NCI-H2029 (cell line): Measurements from ENCODE around the gene SCML1.

Experiments
- DNase-seq: peaks from one replicate; lab custom pipeline; 2025; lab: John Stamatoyannopoulos, UW

Gene SCML1

GRCh38 chrX:17736856-17737709 lies at the start of gene SCML1:
Gene SCML1, plus strand, starts transcription at chrX:17737493. Its CDS starts 6,694 bp downstream, at chrX:17744187.
- peak; percentile 94 for DNase-seq

GRCh38 chrX:17687648-17688047 lies 49.6 kb upstream of the SCML1 start:
- no peak for DNase-seq

- DNase-seq: peak; percentile 49
These were observed 47.3 kb upstream of the SCML1 start for GRCh38 chrX:17689971-17690409.

GRCh38 chrX:17692709-17693346 lies 44.5 kb upstream of the SCML1 start:
- peak; percentile 61 for DNase-seq

- DNase-seq: no peak
These were observed 40.1 kb upstream of the SCML1 start for GRCh38 chrX:17697191-17697590.

- no peak for DNase-seq
These were observed 36.3 kb upstream of the SCML1 start for GRCh38 chrX:17700976-17701375.

- no peak for DNase-seq
These were observed 34.1 kb upstream of the SCML1 start for GRCh38 chrX:17703201-17703600.

GRCh38 chrX:17705211-17705610 lies 32.1 kb upstream of the SCML1 start:
- no peak for DNase-seq

- no peak for DNase-seq
These were observed 30.6 kb upstream of the SCML1 start for GRCh38 chrX:17706676-17707075.

GRCh38 chrX:17707731-17708130 lies 29.6 kb upstream of the SCML1 start:
- no peak for DNase-seq

GRCh38 chrX:17710871-17711301 lies 26.4 kb upstream of the SCML1 start:
- no peak for DNase-seq

GRCh38 chrX:17713288-17713687 lies 24.0 kb upstream of the SCML1 start:
- DNase-seq: no peak

- no peak for DNase-seq
These were observed 18.6 kb upstream of the SCML1 start for GRCh38 chrX:17718649-17719165.

GRCh38 chrX:17719711-17720110 lies 17.6 kb upstream of the SCML1 start:
- no peak for DNase-seq

- no peak for DNase-seq
These were observed 15.6 kb upstream of the SCML1 start for GRCh38 chrX:17721715-17722114.

- DNase-seq: no peak
These were observed 12.1 kb upstream of the SCML1 start for GRCh38 chrX:17725181-17725580.

- no peak for DNase-seq
These were observed 5.0 kb upstream of the SCML1 start for GRCh38 chrX:17732138-17732783.

GRCh38 chrX:17735406-17735805 lies 1.9 kb upstream of the SCML1 start:
- DNase-seq: no peak

- DNase-seq: no peak
These were observed 826 bp upstream of the SCML1 start for GRCh38 chrX:17736478-17736855.

- DNase-seq: no peak
These were observed 355 bp downstream of the SCML1 start for GRCh38 chrX:17737710-17737985.

GRCh38 chrX:17737986-17738713 lies 857 bp downstream of the SCML1 start:
- peak; percentile 36 for DNase-seq
